Panc1 (cell line): ENCODE results near the gene DHRS2. TPM values are rescaled to one million over a fixed set of nuclear protein-coding genes. Genes with fewer than 3 reads are reported as not detected.
A peak's percentile ranks its signal among the peaks of the same experiment; 100 is the strongest.

Experiments
- ATAC-seq: fragments of 200-7000 bp; cut with Tn5 transposase; 2 replicates; pipeline ENCODE4 v1.9.1; 2020; ENCODE audit warnings: mild to moderate bottlenecking, moderate library complexity
- Bru-seq: library from RNA; stranded (reverse); fragments of 400-500 nt; gene quantifications from one replicate; lab custom pipeline; 2021; lab: Mats Ljungman, UMichigan
- BruChase-seq, 2 experiments: library from RNA; stranded (reverse); fragments of 400-500 nt; gene quantifications; one replicate each; lab custom pipeline; 2021; lab: Mats Ljungman, UMichigan
- BruUV-seq: library from RNA; stranded (reverse); fragments of 400-500 nt; replicated peaks from 2 replicates; lab custom pipeline; 2021; lab: Mats Ljungman, UMichigan
- CTCF ChIA-PET: fragments of 300-600 bp; sonication (Branson Sonifier 250); formaldehyde crosslinking; loops from one replicate; lab custom pipeline; 2022; ENCODE audit warnings: antibody characterized with exemption; lab: Charles Lee
- POLR2A ChIA-PET: fragments of 300-600 bp; sonication (Branson Sonifier 250); formaldehyde crosslinking; loops from one replicate; lab custom pipeline; 2022; ENCODE audit warnings: antibody characterized with exemption; lab: Charles Lee
- DNase-seq: peaks from one replicate; pipeline ENCODE4 v3.0.0-alpha.2; 2010; ENCODE audit warnings: low read depth, low spot score
- H3K27ac ChIP-seq: 2 replicates; pipeline ENCODE4 v1.5.1; 2011; ENCODE audit warnings: mild to moderate bottlenecking, low read length, inconsistent platforms
- H3K27me3 ChIP-seq: fragments of 200-500 bp; sonication (Bioruptor generic); 2 replicates; pipeline ENCODE4 v1.6.0; 2014; ENCODE audit warnings: low read length, inconsistent platforms; ENCODE audit not compliant: control insufficient read depth, insufficient read depth
- H3K36me3 ChIP-seq: fragments of 200-500 bp; sonication (Bioruptor generic); 2 replicates; pipeline ENCODE4 v1.5.1; 2014; ENCODE audit warnings: inconsistent platforms, mild to moderate bottlenecking, low read length, moderate library complexity; ENCODE audit not compliant: control insufficient read depth, insufficient read depth
- H3K4me1 ChIP-seq: 2 replicates; pipeline ENCODE4 v1.5.1; 2011; ENCODE audit warnings: inconsistent platforms, mild to moderate bottlenecking, low read length, moderate library complexity; ENCODE audit not compliant: control insufficient read depth, insufficient read depth
- H3K4me3 ChIP-seq, 2 experiments: 2 replicates each; pipeline ENCODE4 v1.5.1; 2011 to 2012; ENCODE audit warnings: low read depth in 2 of 2, low read length in 2 of 2, mild to moderate bottlenecking in 2 of 2, inconsistent platforms in 1 of 2, moderate library complexity in 1 of 2
- H3K9me3 ChIP-seq: fragments of 200-500 bp; sonication (Bioruptor generic); 2 replicates; pipeline ENCODE4 v1.5.1; 2014; ENCODE audit warnings: low read depth, mild to moderate bottlenecking, inconsistent platforms, low read length, moderate library complexity; ENCODE audit not compliant: control insufficient read depth, insufficient read depth
- POLR2AphosphoS5 ChIP-seq: IDR thresholded peaks from 2 replicates; pipeline ENCODE4 v1.6.1; 2012; ENCODE audit warnings: mild to moderate bottlenecking, low read depth, low read length, moderate library complexity
- REST ChIP-seq, 2 experiments: IDR thresholded peaks; 2 replicates each; pipeline ENCODE4 v1.6.1; 2011 to 2012; ENCODE audit warnings: low read depth in 2 of 2, control low read depth in 1 of 2, low read length in 1 of 2, mild to moderate bottlenecking in 1 of 2, moderate library complexity in 1 of 2; ENCODE audit not compliant: insufficient read depth in 1 of 2
- SIN3A ChIP-seq: IDR thresholded peaks from 2 replicates; pipeline ENCODE4 v1.6.1; 2012; ENCODE audit warnings: low read depth, mild to moderate bottlenecking, low read length, moderate library complexity, borderline replicate concordance; ENCODE audit not compliant: insufficient read depth
- TCF7L2 ChIP-seq: IDR thresholded peaks from 2 replicates; pipeline ENCODE4 v1.6.1; 2011; ENCODE audit warnings: mild to moderate bottlenecking, low read depth, low read length, inconsistent platforms
- in situ Hi-C: cut with HindIII; loops from 2 replicates; pipeline ENCODE4 v1.10.0; 2016; ENCODE audit warnings: low sequenced_read_pairs, low pct_unique_long_range_greater_than_20kb
- intact Hi-C: fragments of 100-400 bp; cut with micrococcal nuclease; formaldehyde crosslinking; loops from one replicate; pipeline ENCODE4 v1.10.0; 2022; ENCODE audit not compliant: unreplicated experiment
- long read RNA-seq: library from polyadenylated mRNA; unstranded; transcript quantifications from one replicate; pipeline ENCODE4 v2.0.0, GENCODE V29; 2021; ENCODE audit not compliant: unreplicated experiment
- polyA plus RNA-seq: library from polyadenylated mRNA; unstranded; fragments of >200 nt; gene quantifications from one replicate; pipeline ENCODE4 v1.2.1, GENCODE V29; 2012; ENCODE audit warnings: missing spikeins; ENCODE audit not compliant: insufficient read length
- total RNA-seq: library from RNA; stranded (reverse); gene quantifications from one replicate; pipeline ENCODE4 v1.2.1, GENCODE V29; 2021; ENCODE audit not compliant: unreplicated experiment
- TF ChIP-seq, protein P1 (sequence below): fragments of 450-650 bp; IDR thresholded peaks from 2 replicates; pipeline ENCODE4 v1.5.1; 2017; ENCODE audit warnings: mild to moderate bottlenecking

Gene DHRS2, protein sequence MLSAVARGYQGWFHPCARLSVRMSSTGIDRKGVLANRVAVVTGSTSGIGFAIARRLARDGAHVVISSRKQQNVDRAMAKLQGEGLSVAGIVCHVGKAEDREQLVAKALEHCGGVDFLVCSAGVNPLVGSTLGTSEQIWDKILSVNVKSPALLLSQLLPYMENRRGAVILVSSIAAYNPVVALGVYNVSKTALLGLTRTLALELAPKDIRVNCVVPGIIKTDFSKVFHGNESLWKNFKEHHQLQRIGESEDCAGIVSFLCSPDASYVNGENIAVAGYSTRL
- total RNA-seq (1.0 TPM), Bru-seq, nascent RNA (percentile 47 among the genes with signal in this experiment), BruChase-seq, experiment 1, labeled RNA remaining after a 2-hour chase (percentile 47 among the genes with signal in this experiment), BruChase-seq, experiment 2, labeled RNA remaining after a 6-hour chase (percentile 39 among the genes with signal in this experiment)
- 0.42 TPM for polyA plus RNA-seq
- long read RNA-seq: 0 reads

DNA sequence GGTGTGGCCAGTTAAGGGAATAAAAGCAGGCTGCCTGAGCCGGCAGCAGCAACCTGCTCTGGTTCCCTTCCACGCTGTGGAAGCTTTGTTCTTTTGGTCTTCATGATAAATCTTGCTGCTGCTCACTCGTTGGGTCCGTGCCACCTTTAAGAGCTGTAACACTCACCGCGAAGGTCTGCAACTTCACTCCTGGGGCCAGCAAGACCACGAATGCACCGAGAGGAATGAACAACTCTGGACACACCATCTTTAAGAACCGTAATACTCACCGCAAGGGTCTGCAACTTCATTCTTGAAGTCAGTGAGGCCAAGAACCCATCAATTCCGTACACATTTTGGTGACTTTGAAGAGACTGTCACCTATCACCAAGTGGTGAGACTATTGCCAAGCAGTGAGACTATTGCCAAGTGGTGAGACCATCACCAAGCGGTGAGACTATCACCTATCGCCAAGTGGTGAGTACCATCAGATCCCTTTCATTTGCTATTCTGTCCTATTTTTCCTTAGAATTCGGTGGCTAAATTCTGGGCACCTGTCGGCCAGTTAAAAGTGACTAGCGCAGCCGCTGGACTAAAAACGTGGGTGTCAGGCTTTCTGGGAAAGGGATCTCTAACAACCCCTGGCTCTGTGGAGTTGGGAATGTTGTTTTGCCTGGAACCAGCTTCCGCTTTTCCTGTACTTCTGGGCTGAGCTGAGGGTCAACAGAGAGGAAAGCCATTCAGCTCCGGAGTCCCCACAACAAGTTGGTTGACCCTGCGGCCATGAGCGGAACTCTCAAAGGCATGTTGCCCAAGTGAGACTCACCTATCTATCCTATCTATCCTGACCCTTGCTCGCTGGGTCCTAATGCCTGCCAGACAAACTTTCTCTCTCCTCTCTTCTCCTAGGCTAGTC, at the start of gene DHRS2:
Gene DHRS2 (plus strand): TSS at position 48 of the 895 bp plus-strand sequence. CDS start 2,501 bp downstream, outside the sequence.
- no peak for ATAC-seq
- Histone ChIP-seq H3K27me3 (no peaks in the 10 kb centered on the region), H3K4me1 (peaks cover 1% of the 10 kb centered on the region), H3K36me3 (no peaks in the 10 kb centered on the region), H3K4me3 (no peak within 1 kb of the TSS), H3K27ac (no peak within 1 kb of the TSS), H3K9me3 (no peaks in the 10 kb centered on the region)
- intact Hi-C loops: no loop called here
- ChIA-PET CTCF (no interaction called here), POLR2A (no interaction called here)
- no peak for DNase-seq
- BruUV-seq: no TSS peak
- in situ Hi-C loops: no loop called here
- TF ChIP-seq REST (IDR thresholded peaks at IDR 0.05; ENCODE audit: insufficient read depth in 1 of 2, low read depth in 2 of 2, low read length in 1 of 2): no peak
- no peak for TF ChIP-seq SIN3A
- no peak for TF ChIP-seq POLR2AphosphoS5
- TF ChIP-seq, protein P1, sequence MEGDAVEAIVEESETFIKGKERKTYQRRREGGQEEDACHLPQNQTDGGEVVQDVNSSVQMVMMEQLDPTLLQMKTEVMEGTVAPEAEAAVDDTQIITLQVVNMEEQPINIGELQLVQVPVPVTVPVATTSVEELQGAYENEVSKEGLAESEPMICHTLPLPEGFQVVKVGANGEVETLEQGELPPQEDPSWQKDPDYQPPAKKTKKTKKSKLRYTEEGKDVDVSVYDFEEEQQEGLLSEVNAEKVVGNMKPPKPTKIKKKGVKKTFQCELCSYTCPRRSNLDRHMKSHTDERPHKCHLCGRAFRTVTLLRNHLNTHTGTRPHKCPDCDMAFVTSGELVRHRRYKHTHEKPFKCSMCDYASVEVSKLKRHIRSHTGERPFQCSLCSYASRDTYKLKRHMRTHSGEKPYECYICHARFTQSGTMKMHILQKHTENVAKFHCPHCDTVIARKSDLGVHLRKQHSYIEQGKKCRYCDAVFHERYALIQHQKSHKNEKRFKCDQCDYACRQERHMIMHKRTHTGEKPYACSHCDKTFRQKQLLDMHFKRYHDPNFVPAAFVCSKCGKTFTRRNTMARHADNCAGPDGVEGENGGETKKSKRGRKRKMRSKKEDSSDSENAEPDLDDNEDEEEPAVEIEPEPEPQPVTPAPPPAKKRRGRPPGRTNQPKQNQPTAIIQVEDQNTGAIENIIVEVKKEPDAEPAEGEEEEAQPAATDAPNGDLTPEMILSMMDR: no peak
- no peak for TF ChIP-seq TCF7L2

DNA sequence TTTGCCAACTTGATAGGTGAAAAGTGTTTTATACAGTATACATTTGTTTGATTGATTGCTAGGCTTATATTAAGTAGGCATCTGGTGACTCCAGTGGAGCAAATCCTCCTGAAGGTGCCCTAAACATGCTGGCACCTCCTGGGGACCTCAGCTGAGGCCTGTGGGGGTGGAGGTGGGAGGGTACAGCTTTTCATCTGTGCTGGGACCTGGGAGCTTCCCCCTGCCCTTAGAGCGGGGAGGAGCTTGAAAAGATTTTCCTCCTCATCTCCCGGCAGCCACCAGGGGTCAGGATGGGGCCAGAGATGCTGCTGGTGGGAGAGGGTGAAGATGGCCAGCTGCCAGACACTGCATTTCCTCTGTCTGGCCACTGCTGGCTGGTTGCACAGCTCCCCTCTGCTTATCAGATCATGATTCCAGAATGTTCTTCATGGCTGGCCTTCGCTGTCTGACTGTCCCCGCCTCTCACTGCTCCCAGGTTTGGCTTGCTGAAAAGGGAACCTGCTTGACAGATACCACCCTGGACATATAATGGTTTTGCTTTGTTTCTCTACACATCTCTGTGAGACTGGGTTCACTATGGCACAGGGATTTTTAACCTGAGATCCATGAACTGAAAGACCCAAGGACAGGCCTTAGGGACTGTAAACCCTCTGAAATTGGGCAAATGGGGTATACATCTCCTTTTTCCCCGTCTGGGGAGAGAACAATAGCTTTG, 47.1 kb upstream of the DHRS2 start:
- Histone ChIP-seq H3K27ac (no peak overlapping the region), H3K27me3 (no peaks in the 10 kb centered on the region), H3K4me3 (no peak overlapping the region), H3K9me3 (no peaks in the 10 kb centered on the region), H3K36me3 (no peaks in the 10 kb centered on the region), H3K4me1 (no peaks in the 10 kb centered on the region)
- ATAC-seq (peak; percentile 90), DNase-seq (no peak)
- TF ChIP-seq TCF7L2 (no peak), SIN3A (no peak)
- TF ChIP-seq, protein P1: peak; percentile 79
- CTCF ChIA-PET: interaction anchor here (0.9 to 2.2 kb wide), 4 partner anchors 43 to 333 kb away, joined by 4 to 10 read pairs (median 4); no protein-coding TSS in a partner anchor
- POLR2A ChIA-PET: no interaction called here
- intact Hi-C loops: no loop called here
- no TSS peak for BruUV-seq
- in situ Hi-C loops: no loop called here
